GM18909 (cell line): Measurements from ENCODE around the gene HEPHL1.

ENCODE experiments used
- ATAC-seq: cut with Tn5 transposase; IDR thresholded peaks from one replicate; pipeline ENCODE4 v1.9.1; 2021; ENCODE audit warnings: mild to moderate bottlenecking; ENCODE audit not compliant: unreplicated experiment, poor library complexity

The HEPHL1 gene

DNA sequence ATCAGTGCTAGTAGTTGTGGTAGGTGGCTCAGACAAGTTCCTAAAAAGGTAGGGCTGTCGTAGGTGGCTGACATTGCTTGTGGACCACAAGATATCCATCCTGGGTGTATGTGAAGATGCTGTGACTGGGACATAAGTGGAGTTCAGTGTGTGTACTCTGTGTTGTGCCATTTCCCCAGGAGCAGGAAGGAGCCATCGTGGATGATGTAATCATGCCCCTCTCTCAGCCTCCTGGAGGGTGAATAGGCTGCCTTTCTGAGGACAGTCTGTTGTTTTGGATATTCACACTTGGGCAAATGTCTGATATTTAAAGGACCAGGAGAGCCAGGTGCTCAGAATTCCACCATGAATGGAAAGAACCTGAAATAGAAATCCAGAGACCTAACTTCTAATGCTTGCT lies 2.7 kb downstream of the HEPHL1 start:
- ATAC-seq = no peak

DNA sequence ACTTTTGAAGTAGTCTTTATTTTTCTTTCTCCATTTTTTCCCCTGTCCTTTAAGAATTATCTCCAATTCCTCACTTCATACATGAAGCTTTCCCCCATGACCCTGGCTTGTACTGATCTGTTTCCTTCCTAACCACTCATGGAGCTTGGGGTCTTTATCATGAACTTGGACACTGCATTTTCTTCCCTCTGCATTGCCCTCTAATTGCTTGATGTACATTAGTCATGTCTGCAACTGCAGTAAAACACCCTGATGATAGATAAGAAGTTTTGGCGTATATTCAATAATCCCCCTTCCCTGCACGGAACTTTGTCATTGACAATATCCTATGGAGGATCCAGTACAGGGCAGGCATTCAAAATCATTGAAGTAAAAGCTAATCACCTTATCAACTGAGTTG lies 3.4 kb downstream of the HEPHL1 start:
- no peak for ATAC-seq

DNA sequence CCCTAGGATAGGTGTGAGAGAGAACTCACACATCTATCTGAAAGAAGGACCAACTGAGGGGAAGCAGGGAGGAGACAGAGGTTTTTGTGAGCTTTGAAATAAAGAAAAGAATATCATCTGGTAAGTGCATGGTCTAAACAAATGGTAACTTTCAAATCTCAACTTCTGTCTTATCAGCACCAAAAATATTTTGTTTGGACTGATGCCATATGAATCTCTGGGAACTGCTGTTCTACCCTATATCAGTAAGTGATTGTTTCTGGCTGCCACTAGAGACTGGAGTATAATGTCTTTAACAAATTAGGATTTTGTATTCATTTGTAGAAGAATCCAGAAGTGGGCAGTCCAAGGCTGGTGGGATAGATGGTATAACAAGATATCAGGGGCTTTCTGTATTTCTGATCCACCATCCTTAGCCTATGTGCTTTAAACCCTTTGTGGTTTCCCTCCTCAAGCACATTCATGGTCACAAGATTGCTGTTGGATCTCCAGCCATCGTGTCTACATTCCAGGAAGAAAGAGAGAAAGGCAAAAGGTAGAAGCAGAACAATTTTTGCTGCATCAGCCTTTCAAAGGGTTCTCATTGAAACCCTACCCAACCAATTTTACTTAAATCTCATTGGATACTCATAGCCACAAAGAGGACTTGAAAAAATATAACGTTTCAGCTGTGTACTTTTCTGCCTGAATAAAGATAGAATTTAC lies 4.7 kb downstream of the HEPHL1 start:
- ATAC-seq = no peak

- ATAC-seq = no peak
Measured at GRCh38 chr11:94027210-94027609, 6.1 kb downstream of the HEPHL1 start.

GRCh38 chr11:94028436-94028835 lies 7.3 kb downstream of the HEPHL1 start:
- ATAC-seq = no peak

DNA sequence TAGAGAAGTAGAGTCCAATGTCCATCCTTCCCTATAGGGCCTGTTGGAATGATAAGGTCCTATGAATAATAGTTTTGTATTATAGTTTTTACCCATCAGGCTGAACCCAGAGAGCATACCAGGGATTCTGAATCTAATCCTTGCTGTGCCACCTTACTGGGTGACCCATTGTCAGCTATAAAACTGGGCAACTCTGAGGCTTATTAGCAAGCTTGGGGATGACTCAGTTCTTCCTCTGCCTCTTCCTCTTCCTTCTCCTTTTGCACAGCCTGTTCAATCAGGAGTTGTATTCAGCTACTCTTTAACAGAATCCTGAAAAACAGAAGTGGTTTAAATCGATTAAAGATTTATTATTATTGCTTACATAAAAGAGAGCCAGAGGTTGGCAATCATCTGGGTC lies 8.9 kb downstream of the HEPHL1 start:
- no peak for ATAC-seq

- ATAC-seq = no peak
Measured at GRCh38 chr11:94031625-94032024, 10.5 kb downstream of the HEPHL1 start.

GRCh38 chr11:94032066-94032465 lies 10.9 kb downstream of the HEPHL1 start:
- ATAC-seq = no peak

DNA sequence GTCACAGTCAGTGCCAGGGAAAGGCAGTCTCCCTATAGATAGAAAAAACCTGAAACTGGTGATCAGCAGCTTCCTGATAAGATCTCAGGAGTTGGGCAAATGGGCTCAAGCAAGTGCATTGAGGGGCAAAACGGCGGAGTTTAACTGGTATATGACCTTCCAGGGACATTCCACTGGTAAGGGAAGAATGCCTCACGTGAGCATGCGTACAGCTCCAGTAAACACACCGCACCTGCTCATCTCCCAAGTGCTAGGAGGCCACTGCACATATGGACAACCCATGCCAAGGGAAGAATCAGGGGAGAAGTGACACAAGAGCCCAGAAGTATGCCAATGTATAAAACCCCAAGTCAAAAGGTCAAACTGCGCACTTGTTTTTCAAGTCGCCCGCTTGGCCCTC lies 11.6 kb downstream of the HEPHL1 start:
- no peak for ATAC-seq

DNA sequence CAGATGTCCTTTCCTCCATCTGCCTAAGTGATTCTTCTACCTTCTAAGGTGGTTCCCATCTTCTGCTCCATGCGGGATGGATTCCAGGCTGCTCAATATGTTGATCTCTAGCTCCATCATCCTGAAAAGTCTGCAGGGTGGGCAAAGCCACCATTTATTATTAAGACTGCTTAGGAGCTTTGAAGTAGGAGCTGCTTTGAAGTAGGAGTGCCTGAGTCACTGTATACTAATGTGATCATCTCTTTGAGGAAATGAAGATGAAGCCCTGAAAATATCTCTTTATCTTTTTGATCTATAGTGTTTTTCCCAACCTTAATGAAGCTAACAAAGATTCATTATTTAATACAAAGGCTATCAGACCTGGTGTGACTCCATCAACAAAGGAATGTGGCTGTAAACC lies 13.1 kb downstream of the HEPHL1 start:
- ATAC-seq = no peak

DNA sequence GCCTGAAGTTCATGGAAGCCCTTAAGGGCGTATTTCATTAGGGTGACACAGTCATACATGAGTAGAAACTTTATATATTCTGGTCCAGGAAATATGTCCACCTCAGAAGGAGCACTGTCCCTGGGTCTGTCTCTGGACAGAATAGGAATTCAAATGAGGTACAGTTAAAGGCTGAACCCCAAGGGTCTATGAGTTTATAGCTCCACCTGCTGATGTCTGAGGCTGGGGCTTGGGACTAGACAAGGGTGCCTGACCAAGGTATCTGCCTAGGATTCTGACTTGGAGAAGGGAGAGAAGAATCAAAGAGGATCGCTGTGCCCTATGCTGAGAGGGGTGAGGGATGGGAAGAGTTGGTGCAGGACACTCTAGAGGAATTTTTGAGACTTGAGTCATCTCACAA lies 14.9 kb downstream of the HEPHL1 start:
- no peak for ATAC-seq

DNA sequence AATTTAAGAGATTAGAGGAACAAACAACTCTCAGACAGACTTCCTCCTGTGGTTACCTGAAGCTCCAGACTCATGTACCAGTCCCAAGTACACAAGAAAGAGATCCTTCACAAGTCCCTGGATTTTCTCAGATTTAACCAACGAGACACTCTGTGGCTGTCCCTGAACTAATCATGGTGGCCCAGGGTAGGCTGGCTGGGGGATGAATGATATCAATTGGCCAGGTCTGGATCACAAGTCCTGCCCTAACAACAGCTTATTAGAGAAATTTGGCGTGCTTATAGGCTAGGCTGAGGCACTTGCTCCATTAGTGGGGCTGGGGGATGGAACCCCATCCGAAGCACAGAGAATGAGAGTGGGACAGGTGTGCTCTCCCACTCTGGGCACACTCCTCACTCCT lies 22.1 kb downstream of the HEPHL1 start:
- ATAC-seq = no peak

GRCh38 chr11:94046796-94047195 lies 25.6 kb downstream of the HEPHL1 start:
- no peak for ATAC-seq

DNA sequence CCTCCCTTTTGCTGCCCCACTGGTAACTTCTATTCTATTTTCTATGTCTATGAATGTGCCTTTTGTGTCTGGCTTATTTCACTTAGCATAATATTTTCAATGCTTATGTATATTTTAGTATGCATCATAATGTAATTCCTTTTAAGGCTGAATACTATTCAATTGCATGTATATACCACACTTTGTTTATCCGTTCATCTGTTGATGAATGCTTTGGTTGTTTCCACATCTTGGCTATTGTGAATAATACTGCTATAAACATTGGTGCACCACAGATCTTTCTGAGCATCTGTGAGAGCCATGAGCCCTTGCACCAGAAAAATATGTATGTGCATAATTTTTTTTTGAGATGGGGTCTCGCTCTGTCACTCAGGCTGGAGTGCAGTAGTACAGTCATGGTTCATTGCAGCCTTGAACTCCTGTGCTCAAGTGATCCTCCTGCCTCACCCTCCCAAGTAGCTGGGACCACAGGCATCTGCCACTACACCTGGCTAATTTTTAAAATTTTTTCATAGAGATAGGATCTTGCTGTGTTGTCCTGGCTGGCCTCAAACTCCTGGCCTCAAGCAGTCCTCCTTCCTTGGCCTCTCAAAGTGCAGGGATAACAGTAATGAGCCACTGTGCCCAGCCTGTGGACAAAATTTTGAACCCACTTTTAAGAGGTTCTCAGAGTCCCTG lies 27.0 kb downstream of the HEPHL1 start:
- ATAC-seq = no peak

- ATAC-seq = no peak
Measured at GRCh38 chr11:94049351-94049750, 28.2 kb downstream of the HEPHL1 start.

DNA sequence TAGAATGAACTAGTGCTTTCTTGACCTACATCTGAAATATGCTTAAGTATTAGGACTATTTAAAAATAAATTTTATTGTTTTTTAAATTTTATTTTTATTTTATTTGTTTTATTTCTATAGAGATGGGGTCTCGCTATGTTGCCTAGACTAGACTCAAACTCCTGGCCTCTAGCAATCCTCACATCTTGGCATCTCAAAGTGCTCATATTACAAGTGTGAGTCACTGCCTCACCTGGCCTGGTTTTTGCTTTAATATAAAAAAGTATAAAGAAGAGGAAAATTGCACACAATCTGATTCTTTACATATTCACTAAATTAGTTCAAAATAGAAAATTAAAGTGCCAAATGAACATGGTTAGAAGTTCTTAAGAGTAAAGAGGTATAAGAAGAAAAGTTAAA lies 37.5 kb downstream of the HEPHL1 start:
- no peak for ATAC-seq

- ATAC-seq = no peak
Measured at GRCh38 chr11:94059065-94059464, 37.9 kb downstream of the HEPHL1 start.

GRCh38 chr11:94060401-94060800 lies 39.2 kb downstream of the HEPHL1 start:
- no peak for ATAC-seq

GRCh38 chr11:94062360-94062759 lies 41.2 kb downstream of the HEPHL1 start:
- no peak for ATAC-seq

- ATAC-seq = no peak
Measured at GRCh38 chr11:94066901-94067429, 45.8 kb downstream of the HEPHL1 start.

DNA sequence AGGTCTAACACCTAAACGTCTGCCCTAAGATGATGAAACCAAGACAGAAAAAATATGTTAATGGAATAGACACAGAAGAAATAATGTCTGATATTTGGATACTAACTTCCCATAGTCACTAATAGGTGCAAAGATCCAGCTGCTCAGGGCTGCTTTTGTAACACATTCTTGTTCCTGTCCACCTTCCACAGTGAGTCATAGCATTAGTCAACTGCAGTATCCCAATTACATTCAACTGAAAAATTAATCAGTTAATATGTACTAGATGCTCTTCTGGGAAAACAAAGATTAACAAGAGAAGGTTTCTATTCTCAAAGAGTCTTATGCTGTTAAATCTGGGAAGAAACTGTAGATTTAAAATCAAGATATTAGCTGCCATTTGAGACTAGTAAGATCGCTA lies 47.6 kb downstream of the HEPHL1 start:
- ATAC-seq = no peak
